Upper lobe of right lung (tissue), 1 donor: ENCODE results near the gene SH3D19. TPM values are rescaled to one million over a fixed set of nuclear protein-coding genes. Genes with fewer than 3 reads are reported as not detected.

Source experiments
- ATAC-seq: fragments of 200-7000 bp; cut with Tn5 transposase; one replicate; pipeline ENCODE4 v1.9.1; 2020; ENCODE audit warnings: mild to moderate bottlenecking, moderate library complexity
- DNase-seq: peaks from one replicate; pipeline ENCODE4 v3.0.0-alpha.2; 2020
- H3K27ac ChIP-seq: fragments of 200-600 bp; one replicate; pipeline ENCODE4 v1.8.0; 2022
- H3K27me3 ChIP-seq: fragments of 200-600 bp; one replicate; pipeline ENCODE4 v1.8.0; 2022; ENCODE audit warnings: mild to moderate bottlenecking
- H3K36me3 ChIP-seq: fragments of 200-600 bp; one replicate; pipeline ENCODE4 v1.8.0; 2022
- H3K4me1 ChIP-seq: fragments of 200-600 bp; one replicate; pipeline ENCODE4 v1.8.0; 2022
- H3K4me3 ChIP-seq: fragments of 200-600 bp; one replicate; pipeline ENCODE4 v1.8.0; 2022; ENCODE audit warnings: mild to moderate bottlenecking
- H3K9me3 ChIP-seq: fragments of 200-600 bp; one replicate; pipeline ENCODE4 v1.8.0; 2022
- CTCF ChIP-seq: fragments of 200-600 bp; IDR thresholded peaks from one replicate; pipeline ENCODE4 v1.8.0; 2022; ENCODE audit warnings: antibody characterized with exemption
- intact Hi-C: fragments of 100-400 bp; cut with DNase I; formaldehyde crosslinking; loops from one replicate; pipeline ENCODE4 v1.11.0; 2022
- total RNA-seq: library from RNA; stranded (reverse); fragmentation: NEBNext Ultra II Directional; extraction: Animal tissue kit (Norgen Biotek cat#: 25700); gene quantifications from one replicate; pipeline ENCODE4 v1.2.1, GENCODE V29; 2021
- donor health status: DM: no; HTN: yes; CAD: no; lungs with severe emphysema.

The SH3D19 gene
- total RNA-seq, 1 donor from 2014 or later, result 125 TPM

- Histone ChIP-seq H3K9me3 (no peaks in the 10 kb centered on the region), H3K27ac (peak overlapping the region; percentile 24), H3K4me1 (peaks cover 18% of the 10 kb centered on the region), H3K27me3 (no peaks in the 10 kb centered on the region), H3K36me3 (peaks cover 14% of the 10 kb centered on the region), H3K4me3 (no peak overlapping the region)
- TF ChIP-seq CTCF, result no peak
- ATAC-seq (no peak), DNase-seq (no peak)
- intact Hi-C loops, result no loop called here
Observed at GRCh38 chr4:151165205-151166000, 160.0 kb downstream of the SH3D19 start.

GRCh38 chr4:151163855-151164254, 161.6 kb downstream of the SH3D19 start:
- Histone ChIP-seq H3K27me3 (no peaks in the 10 kb centered on the region), H3K4me1 (peaks cover 10% of the 10 kb centered on the region), H3K9me3 (no peaks in the 10 kb centered on the region), H3K36me3 (peaks cover 14% of the 10 kb centered on the region), H3K27ac (no peak overlapping the region), H3K4me3 (no peak overlapping the region)
- intact Hi-C loops, result no loop called here
- no peak for DNase-seq
- TF ChIP-seq CTCF, result no peak
- ATAC-seq, result no peak

- Histone ChIP-seq H3K27ac (no peak overlapping the region), H3K9me3 (no peaks in the 10 kb centered on the region), H3K4me1 (no peaks in the 10 kb centered on the region), H3K36me3 (peaks cover 1% of the 10 kb centered on the region), H3K4me3 (no peak overlapping the region), H3K27me3 (no peaks in the 10 kb centered on the region)
- DNase-seq, result no peak
- intact Hi-C loops, result no loop called here
- no peak for TF ChIP-seq CTCF
- ATAC-seq, result no peak
Observed at GRCh38 chr4:151158979-151159378, 166.4 kb downstream of the SH3D19 start.

GRCh38 chr4:151157543-151157942, 167.9 kb downstream of the SH3D19 start:
- no peak for TF ChIP-seq CTCF
- no peak overlapping the region for H3K4me3 ChIP-seq
- DNase-seq (no peak), ATAC-seq (no peak)
- H3K27me3 ChIP-seq, result no peaks in the 10 kb centered on the region
- no peak overlapping the region for H3K27ac ChIP-seq
- H3K36me3 ChIP-seq, result no peaks in the 10 kb centered on the region
- H3K4me1 ChIP-seq, result peaks cover under 1% of the 10 kb centered on the region
- intact Hi-C loops, result no loop called here
- H3K9me3 ChIP-seq, result no peaks in the 10 kb centered on the region

- H3K27me3 ChIP-seq, result no peaks in the 10 kb centered on the region
- peaks cover 11% of the 10 kb centered on the region for H3K36me3 ChIP-seq
- no peaks in the 10 kb centered on the region for H3K9me3 ChIP-seq
- no peak for TF ChIP-seq CTCF
- H3K4me1 ChIP-seq, result peaks cover 5% of the 10 kb centered on the region
- DNase-seq (no peak), ATAC-seq (peak; percentile 38)
- intact Hi-C loops, result no loop called here
- peak overlapping the region; percentile 73 for H3K27ac ChIP-seq
- no peak overlapping the region for H3K4me3 ChIP-seq
Observed at GRCh38 chr4:151153585-151153984, 171.8 kb downstream of the SH3D19 start.
